ENCODE data around the gene MKNK1. TPM values are rescaled to one million over a fixed set of nuclear protein-coding genes. Genes with fewer than 3 reads are reported as not detected.

MKNK1 gene
- total and polyA plus RNA-seq, 2 experiments from 2014 or later: 18.6 to 23.7 TPM

GRCh38 chr1:46642115-46642680, 38.1 kb upstream of the MKNK1 start:
- H3K27me3 ChIP-seq: no peaks in the 10 kb centered on the region
- peaks cover 13% of the 10 kb centered on the region for H3K36me3 ChIP-seq
- H3K9me3 ChIP-seq (ENCODE audit: low read depth): no peaks in the 10 kb centered on the region
- DNase-seq (ENCODE audit: low read depth in 1 of 2, low spot score in 1 of 2): no peak
- H3K4me1 ChIP-seq (ENCODE audit: low read depth): no peaks in the 10 kb centered on the region
- H3K27ac ChIP-seq: no peak overlapping the region
- TF ChIP-seq CTCF (IDR thresholded peaks at IDR 0.05; ENCODE audit: low read depth, low read length): no peak
- no peak overlapping the region for H3K4me3 ChIP-seq

- peaks cover 24% of the 10 kb centered on the region for H3K36me3 ChIP-seq
These were observed 35.5 kb upstream of the MKNK1 start for GRCh38 chr1:46639547-46639946.

GRCh38 chr1:46638921-46639320, 34.9 kb upstream of the MKNK1 start:
- H3K4me1 ChIP-seq (ENCODE audit: low read depth): no peaks in the 10 kb centered on the region
- H3K36me3 ChIP-seq: peaks cover 28% of the 10 kb centered on the region
- no peak overlapping the region for H3K4me3 ChIP-seq
- no peak overlapping the region for H3K27ac ChIP-seq
- no peak for TF ChIP-seq CTCF (IDR thresholded peaks at IDR 0.05; ENCODE audit: low read depth, low read length)
- H3K9me3 ChIP-seq (ENCODE audit: low read depth): no peaks in the 10 kb centered on the region
- no peaks in the 10 kb centered on the region for H3K27me3 ChIP-seq
- DNase-seq (ENCODE audit: low read depth in 1 of 2, low spot score in 1 of 2): no peak

More at GRCh38 chr1:46639547-46639946, 35.5 kb upstream of the MKNK1 start:
- Histone ChIP-seq H3K4me3 (no peak overlapping the region), H3K27me3 (no peaks in the 10 kb centered on the region), H3K4me1 (ENCODE audit: low read depth) (no peaks in the 10 kb centered on the region), H3K27ac (no peak overlapping the region), H3K9me3 (ENCODE audit: low read depth) (no peaks in the 10 kb centered on the region)
- TF ChIP-seq CTCF (IDR thresholded peaks at IDR 0.05; ENCODE audit: low read depth, low read length): no peak
- no peak for DNase-seq (ENCODE audit: low read depth in 1 of 2, low spot score in 1 of 2)

GRCh38 chr1:46637444-46638083, 33.5 kb upstream of the MKNK1 start:
- no peaks in the 10 kb centered on the region for H3K4me1 ChIP-seq (ENCODE audit: low read depth)
- DNase-seq (ENCODE audit: low read depth in 1 of 2, low spot score in 1 of 2): no peak

GRCh38 chr1:46635205-46635604, 31.1 kb upstream of the MKNK1 start:
- TF ChIP-seq CTCF (IDR thresholded peaks at IDR 0.05; ENCODE audit: low read depth, low read length): no peak
- DNase-seq (ENCODE audit: low read depth in 1 of 2, low spot score in 1 of 2): no peak
- Histone ChIP-seq H3K27me3 (no peaks in the 10 kb centered on the region), H3K9me3 (ENCODE audit: low read depth) (no peaks in the 10 kb centered on the region), H3K4me3 (no peak overlapping the region), H3K36me3 (peaks cover 42% of the 10 kb centered on the region), H3K4me1 (ENCODE audit: low read depth) (no peaks in the 10 kb centered on the region), H3K27ac (no peak overlapping the region)

More at GRCh38 chr1:46637444-46638083, 33.5 kb upstream of the MKNK1 start:
- Histone ChIP-seq H3K27me3 (no peaks in the 10 kb centered on the region), H3K4me3 (no peak overlapping the region), H3K36me3 (peaks cover 30% of the 10 kb centered on the region), H3K27ac (no peak overlapping the region), H3K9me3 (ENCODE audit: low read depth) (no peaks in the 10 kb centered on the region)
- TF ChIP-seq CTCF (IDR thresholded peaks at IDR 0.05; ENCODE audit: low read depth, low read length): no peak

Measured in cardiac muscle cell (in vitro differentiated cells and primary cell).